HG03066 (cell line): Measurements from ENCODE around the gene RIMS1.
"Not testable (repeated sequence)": the region's sequence is repeated elsewhere in the genome, so short reads cannot be mapped to it uniquely, and the experiment has no call there.

Experiments used
- ATAC-seq: cut with Tn5 transposase; IDR thresholded peaks from one replicate; pipeline ENCODE4 v1.9.1; 2021; ENCODE audit warnings: low read depth; ENCODE audit not compliant: unreplicated experiment

The RIMS1 gene

DNA sequence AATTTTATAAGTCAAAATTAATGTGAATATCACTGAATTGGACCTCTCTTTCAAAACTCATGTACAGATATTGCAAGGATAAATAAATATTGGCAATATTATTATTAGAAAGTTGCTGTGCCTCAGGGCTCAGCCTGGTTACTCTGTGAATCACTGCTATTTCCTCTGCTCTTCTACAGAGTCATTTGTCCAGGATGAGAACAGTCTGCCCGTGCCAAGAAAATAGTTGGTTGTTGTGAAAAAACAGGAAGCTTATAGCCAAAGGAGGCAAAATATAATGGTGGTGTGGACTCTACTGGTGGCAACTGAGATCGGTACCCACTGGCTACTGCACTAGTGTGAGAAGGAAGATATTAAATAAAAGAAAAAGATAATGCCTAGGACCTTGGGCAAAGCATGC, 93.6 kb downstream of the RIMS1 start:
- ATAC-seq: no peak

DNA sequence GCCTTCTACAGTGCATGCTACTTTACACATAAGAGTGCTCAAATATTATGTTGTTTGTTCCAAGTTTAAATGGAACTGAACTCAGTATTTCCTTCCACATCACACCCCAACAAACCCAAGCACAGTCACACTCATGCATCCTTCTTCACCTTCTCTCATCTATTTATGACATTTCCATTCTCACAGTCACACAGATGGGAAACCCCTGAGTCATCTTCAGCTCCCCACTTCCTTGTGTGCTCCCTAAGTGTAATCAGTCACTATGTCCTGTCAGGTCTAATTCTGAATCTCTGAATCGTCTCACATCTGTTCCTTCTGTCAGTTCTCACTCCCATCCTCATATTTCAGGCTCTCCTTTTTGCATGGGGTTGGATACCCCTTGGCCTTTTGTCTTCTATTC, 96.0 kb downstream of the RIMS1 start:
- ATAC-seq: peak; percentile 80

- no peak for ATAC-seq
Measured at GRCh38 chr6:71983131-71983530, 96.8 kb downstream of the RIMS1 start.

GRCh38 chr6:71994705-71995271, 108.4 kb downstream of the RIMS1 start:
- ATAC-seq: no peak

GRCh38 chr6:71997341-71997740, 111.0 kb downstream of the RIMS1 start:
- ATAC-seq: no peak

DNA sequence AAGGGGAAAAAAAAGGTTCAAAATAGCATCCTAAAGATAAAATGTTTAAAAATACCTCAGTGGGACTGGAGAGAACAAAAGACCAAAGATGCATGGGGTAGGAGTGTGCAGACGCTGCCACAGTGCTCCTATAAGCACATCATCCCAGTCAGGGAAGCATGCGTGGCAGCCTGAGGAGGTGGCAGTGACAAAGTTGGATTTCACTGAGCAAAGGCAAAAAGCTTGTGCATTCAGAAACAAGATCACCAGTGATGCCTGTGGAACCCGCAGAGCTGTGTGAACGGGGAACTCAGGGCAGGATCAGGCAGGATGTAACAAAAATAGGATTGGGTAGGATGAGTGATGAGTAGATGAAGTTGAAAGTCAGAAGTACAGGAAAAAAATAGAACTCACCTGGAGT, 116.1 kb downstream of the RIMS1 start:
- ATAC-seq: no peak

DNA sequence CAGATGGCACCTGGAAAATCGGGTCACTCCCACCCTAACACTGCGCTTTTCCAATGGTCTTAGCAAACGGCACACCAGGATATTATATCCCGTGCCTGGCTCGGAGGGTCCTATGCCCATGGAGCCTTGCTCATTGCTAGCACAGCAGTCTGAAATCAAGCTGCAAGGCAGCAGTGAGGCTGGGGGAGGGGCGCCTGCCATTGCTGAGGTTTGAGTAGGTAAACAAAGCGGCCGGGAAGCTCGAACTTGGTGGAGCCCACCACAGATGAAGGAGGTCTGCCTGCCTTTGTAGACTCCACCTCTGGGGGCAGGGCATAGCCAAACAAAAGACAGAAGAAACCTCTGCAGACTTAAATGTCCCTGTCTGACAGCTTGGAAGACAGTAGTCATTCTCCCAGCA, 120.2 kb downstream of the RIMS1 start:
- not testable (repeated sequence) for ATAC-seq

- no peak for ATAC-seq
Measured at GRCh38 chr6:72022830-72023229, 136.5 kb downstream of the RIMS1 start.

DNA sequence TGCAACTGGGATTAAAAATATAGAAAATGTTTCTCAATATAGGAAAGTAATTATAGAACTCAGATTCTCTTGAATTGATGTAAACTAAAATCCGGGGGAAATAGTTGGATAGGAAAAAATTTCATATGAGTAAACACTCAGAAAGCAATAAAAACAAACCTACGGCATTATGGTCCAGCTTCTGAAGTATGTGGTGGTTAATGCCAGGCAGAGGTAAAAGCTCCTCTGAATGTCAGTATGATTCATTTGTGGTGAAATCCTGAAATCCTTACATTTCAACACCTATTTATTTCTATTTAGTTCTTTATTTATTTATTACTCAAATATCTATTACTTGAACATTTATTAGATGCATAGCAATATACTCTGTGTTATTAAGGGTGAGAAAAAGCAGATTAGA, 145.1 kb downstream of the RIMS1 start:
- ATAC-seq: no peak

DNA sequence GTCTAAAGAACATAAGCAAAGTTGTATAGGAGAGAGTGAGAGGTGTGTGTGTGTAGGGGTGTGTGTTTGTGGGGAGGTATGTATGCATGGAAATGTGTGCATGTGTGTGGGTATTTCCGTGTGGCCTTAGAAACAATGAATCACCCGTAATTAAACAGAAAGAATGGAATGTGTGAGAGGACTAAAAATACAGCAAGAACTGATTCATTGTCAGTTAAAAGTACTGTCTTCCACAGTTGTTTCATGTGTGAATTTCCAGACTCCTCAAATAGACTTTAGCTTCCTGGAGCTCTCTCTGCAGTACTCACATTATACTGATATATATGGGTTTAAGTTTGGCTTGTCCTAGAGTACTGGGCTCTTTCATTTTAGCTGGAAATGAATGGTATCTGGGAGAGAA, 145.7 kb downstream of the RIMS1 start:
- no peak for ATAC-seq

GRCh38 chr6:72035486-72035885, 149.1 kb downstream of the RIMS1 start:
- no peak for ATAC-seq

GRCh38 chr6:72035966-72036365, 149.6 kb downstream of the RIMS1 start:
- no peak for ATAC-seq

GRCh38 chr6:72037006-72037405, 150.7 kb downstream of the RIMS1 start:
- no peak for ATAC-seq

- no peak for ATAC-seq
Measured at GRCh38 chr6:72040111-72040510, 153.8 kb downstream of the RIMS1 start.

GRCh38 chr6:72042088-72042487, 155.7 kb downstream of the RIMS1 start:
- no peak for ATAC-seq

DNA sequence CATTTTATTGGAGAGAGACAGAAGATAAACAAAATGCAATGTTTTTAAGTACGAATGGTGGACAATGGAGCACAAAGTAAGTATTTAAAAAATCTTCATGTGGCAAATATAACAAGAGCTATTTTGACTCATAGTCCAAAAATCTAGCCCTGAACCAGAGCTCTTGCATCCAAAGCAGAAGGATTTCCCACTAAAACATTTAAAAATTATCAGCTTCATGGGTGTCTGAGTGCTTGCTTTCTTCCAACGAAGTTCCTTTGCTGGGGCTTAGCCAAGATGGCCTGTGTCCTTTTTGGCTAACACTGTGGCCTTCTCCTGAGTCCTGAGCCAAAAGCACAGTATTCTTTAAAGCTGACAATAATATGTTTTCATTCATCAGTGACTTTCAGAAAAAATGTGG, 161.7 kb downstream of the RIMS1 start:
- no peak for ATAC-seq

DNA sequence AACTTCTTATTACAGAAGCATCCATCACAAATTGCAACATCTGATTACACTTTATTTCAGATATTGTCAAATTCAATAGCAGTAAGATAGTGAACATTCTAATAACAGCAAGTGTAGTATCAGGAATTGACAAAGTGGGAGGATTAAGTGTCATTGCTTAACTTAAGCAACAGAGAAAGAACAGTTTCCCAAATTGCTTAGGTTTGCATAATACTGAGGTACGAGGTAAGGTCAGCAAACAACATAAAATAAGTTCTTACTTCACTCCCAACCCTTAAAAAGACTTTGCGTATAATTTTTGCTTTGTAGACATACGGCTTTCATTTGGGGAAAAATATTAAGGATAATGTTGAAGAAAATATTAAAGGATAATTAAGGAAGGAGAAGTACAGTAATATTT, 163.0 kb downstream of the RIMS1 start:
- no peak for ATAC-seq

GRCh38 chr6:72061286-72061685, 174.9 kb downstream of the RIMS1 start:
- ATAC-seq: no peak

GRCh38 chr6:72064399-72064975, 178.1 kb downstream of the RIMS1 start:
- no peak for ATAC-seq

DNA sequence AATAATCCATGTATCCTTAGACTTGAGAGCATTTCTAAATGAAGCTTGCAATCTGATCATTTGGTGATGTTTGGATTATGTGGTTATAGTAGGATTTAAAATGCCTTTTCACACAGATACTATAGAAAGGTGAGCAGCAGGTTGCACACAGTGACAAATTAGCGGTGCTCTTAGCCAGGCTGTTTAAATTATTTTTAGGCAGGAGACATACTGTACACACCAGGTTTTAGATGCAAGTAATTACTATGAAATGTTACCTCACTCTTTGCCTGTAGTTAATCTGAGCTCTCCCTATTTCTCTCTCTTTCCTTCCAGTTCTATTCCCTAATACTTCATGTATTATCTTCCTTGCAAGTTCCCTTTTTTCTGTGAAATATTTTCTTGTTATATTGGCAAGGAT, 191.7 kb downstream of the RIMS1 start:
- no peak for ATAC-seq

DNA sequence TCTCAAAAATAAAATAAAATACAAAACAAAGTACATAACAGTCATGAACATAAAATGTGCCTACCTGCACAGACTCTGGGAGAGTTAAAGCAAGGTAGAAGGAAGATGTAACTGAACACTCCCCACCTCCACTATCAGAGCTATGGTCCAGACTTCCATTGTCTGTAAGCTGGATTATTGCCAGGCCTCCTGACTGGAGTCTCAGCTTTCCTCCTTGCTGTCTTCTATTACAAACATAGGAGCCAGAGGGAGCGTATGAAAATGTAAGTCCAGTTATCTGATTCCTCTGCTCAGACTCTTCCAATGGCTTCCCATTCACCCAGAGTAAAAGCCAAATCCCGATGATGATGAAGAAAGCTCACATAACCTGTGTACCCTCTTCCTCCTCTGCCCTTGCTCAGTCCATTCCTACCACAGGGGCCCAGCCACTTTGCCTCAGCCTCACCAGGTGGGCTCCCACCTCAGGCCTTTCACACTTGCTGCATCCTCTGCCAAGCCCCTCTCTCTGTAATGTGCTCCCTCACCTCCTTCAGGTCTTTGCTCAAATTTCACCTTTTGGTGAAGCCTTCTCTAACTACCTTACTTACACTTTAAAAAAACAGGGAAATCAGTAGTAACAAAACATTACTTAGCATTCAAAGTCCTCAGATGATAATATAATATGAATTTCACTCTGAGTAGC, 194.1 kb downstream of the RIMS1 start:
- ATAC-seq: no peak

DNA sequence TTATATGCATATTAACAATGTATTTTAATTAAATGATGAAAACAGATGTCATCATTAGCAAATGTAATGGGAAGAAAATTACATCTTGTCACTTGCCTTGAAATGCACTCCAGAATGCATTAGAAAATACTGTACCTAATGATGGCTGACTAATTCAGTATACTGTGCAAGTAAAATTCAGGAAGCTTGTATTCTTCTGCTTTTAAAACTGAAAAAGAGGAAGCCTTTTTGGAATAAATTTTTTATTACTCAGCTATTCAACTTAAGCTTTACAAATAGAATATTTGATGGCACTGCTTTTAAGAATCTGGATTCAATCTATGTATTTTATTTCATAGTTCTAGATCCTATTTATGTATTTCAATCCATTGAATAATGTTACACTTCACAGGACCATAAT, 195.5 kb downstream of the RIMS1 start:
- ATAC-seq: no peak
